Rectal smooth muscle tissue (tissue), 1 donor: ENCODE data around the gene SMPDL3B.

Experiments used
- H3K27ac ChIP-seq: one replicate; pipeline ENCODE4 v1.7.0; 2013; ENCODE audit warnings: low read depth, low read length, inconsistent platforms
- H3K27me3 ChIP-seq: one replicate; pipeline ENCODE4 v1.7.0; 2013; ENCODE audit warnings: low read length; ENCODE audit not compliant: control insufficient read depth, insufficient read depth
- H3K36me3 ChIP-seq: one replicate; pipeline ENCODE4 v1.7.0; 2013; ENCODE audit warnings: low read length; ENCODE audit not compliant: control insufficient read depth, insufficient read depth
- H3K4me1 ChIP-seq: one replicate; pipeline ENCODE4 v1.7.0; 2013; ENCODE audit warnings: low read length; ENCODE audit not compliant: control insufficient read depth, insufficient read depth
- H3K4me3 ChIP-seq: one replicate; pipeline ENCODE4 v1.7.0; 2013; ENCODE audit warnings: low read length
- H3K9ac ChIP-seq: one replicate; pipeline ENCODE4 v1.7.0; 2013; ENCODE audit warnings: low read length

The SMPDL3B gene

GRCh38 chr1:27922272-27922671 lies 12.5 kb upstream of the SMPDL3B start:
- no peak overlapping the region for H3K27ac ChIP-seq

DNA sequence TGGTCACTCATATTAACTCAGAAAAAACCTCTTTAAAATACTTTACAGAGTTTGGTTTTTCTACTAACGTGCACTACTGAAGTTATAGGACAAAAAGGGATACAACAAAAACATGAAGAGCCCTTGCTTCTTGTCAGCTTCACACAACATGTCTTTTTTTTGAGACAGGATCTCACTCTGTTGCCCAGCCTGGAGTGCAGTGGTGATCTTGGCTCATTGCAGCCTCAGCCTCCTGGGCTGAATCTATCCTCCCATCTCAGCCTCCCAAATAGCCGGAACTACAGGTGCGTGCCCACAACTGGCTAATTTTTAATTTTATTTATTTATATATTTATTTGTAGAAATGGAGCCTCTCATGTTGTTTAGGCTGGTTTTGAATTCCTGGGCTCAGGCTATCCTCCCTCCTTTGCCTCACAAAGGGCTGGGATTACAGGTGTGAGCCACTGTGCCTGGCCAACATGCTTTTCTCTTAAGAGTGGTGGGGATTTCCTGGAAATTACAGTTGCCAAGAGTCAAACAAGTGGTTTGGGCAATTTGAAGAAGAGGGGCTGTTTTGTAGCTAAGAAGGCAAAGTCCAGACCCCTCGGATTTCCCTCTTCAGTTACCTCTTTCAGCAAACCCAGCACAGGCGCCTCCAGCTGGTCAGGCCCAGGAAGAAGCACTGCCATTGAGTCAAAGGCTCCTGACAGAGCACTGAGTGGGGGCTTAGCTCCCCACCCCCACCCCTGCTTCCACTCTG lies 6.4 kb upstream of the SMPDL3B start:
- H3K9ac ChIP-seq: no peak overlapping the region
- H3K4me3 ChIP-seq: no peak overlapping the region
- no peaks in the 10 kb centered on the region for H3K4me1 ChIP-seq
- no peaks in the 10 kb centered on the region for H3K36me3 ChIP-seq
- H3K27ac ChIP-seq: no peak overlapping the region
- no peaks in the 10 kb centered on the region for H3K27me3 ChIP-seq

More at GRCh38 chr1:27922272-27922671, 12.5 kb upstream of the SMPDL3B start:
- H3K27me3 ChIP-seq: no peaks in the 10 kb centered on the region
- H3K36me3 ChIP-seq: no peaks in the 10 kb centered on the region
- no peak overlapping the region for H3K4me3 ChIP-seq
- H3K9ac ChIP-seq: no peak overlapping the region
- no peaks in the 10 kb centered on the region for H3K4me1 ChIP-seq

- Histone ChIP-seq H3K27ac (no peak overlapping the region), H3K36me3 (no peaks in the 10 kb centered on the region), H3K4me3 (no peak overlapping the region), H3K4me1 (no peaks in the 10 kb centered on the region), H3K27me3 (no peaks in the 10 kb centered on the region), H3K9ac (no peak overlapping the region)
Observed at GRCh38 chr1:27931184-27931583, 3.6 kb upstream of the SMPDL3B start.

- Histone ChIP-seq H3K27ac (no peak overlapping the region), H3K36me3 (no peaks in the 10 kb centered on the region), H3K4me3 (no peak overlapping the region), H3K27me3 (no peaks in the 10 kb centered on the region), H3K4me1 (no peaks in the 10 kb centered on the region), H3K9ac (no peak overlapping the region)
Observed at GRCh38 chr1:27931759-27932158, 3.0 kb upstream of the SMPDL3B start.

GRCh38 chr1:27935721-27936120 lies 921 bp downstream of the SMPDL3B start:
- no peaks in the 10 kb centered on the region for H3K27me3 ChIP-seq
- H3K36me3 ChIP-seq: no peaks in the 10 kb centered on the region
- H3K27ac ChIP-seq: no peak overlapping the region
- H3K4me1 ChIP-seq: no peaks in the 10 kb centered on the region
- peak overlapping the region; percentile 35 for H3K4me3 ChIP-seq
- H3K9ac ChIP-seq: no peak overlapping the region

DNA sequence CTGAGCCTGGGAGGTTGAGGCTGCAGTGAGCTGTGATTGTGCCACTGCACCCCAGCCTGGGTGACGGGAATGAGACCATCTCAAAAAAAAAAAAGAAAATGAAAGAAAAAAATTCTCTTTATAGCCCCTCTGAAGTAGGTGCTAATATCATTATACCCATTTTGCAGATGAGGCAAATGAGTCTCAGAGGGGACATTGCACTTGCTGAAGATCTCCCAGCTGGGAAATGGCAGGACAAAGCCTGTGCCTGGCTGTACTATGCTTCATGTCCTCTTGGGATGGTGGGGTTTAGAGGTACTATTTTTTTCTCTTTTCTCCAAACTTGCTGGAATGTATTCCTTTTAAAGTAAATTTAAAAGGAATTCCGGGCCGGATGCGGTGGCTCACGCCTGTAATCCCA lies 1.6 kb downstream of the SMPDL3B start:
- no peak overlapping the region for H3K9ac ChIP-seq
- H3K4me1 ChIP-seq: no peaks in the 10 kb centered on the region
- H3K27ac ChIP-seq: no peak overlapping the region
- H3K27me3 ChIP-seq: no peaks in the 10 kb centered on the region
- H3K4me3 ChIP-seq: no peak overlapping the region
- H3K36me3 ChIP-seq: no peaks in the 10 kb centered on the region

DNA sequence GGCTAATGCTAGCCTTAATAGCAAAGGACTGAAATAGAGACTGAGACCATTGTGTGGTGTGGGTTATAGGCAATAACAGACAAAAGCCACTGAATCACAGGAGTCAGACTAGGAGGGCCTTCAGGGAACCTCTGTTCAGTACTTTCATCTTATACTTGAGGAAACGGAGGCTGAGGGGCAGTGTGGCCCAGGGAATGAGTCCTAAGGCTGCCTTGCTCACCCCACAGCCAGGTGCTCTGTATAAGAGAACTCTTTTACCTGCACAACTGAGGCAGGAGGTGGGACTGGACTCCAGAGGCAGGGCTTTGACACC lies 2.7 kb downstream of the SMPDL3B start:
- Histone ChIP-seq H3K27me3 (no peaks in the 10 kb centered on the region), H3K4me1 (no peaks in the 10 kb centered on the region), H3K27ac (no peak overlapping the region), H3K9ac (no peak overlapping the region), H3K36me3 (no peaks in the 10 kb centered on the region), H3K4me3 (no peak overlapping the region)

DNA sequence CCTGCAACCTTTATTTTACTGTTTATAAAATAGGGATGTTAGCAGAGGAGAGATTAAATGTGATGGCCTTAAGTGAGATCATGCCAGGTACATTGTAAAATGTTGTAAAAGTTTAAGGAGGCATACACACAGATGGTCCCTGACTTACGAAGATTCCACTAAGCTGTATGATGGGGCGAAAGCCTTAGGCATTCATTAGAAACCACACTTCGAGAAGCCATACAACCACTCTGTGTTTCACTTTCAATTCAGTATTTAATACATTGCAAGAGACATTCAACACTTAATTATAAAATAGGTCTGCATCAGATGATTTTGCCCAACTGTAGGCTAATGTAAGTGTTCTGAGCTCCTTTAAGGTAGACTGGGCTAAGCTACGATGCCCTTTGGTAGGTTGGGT lies 3.7 kb downstream of the SMPDL3B start:
- no peak overlapping the region for H3K9ac ChIP-seq
- no peaks in the 10 kb centered on the region for H3K36me3 ChIP-seq
- no peaks in the 10 kb centered on the region for H3K27me3 ChIP-seq
- no peaks in the 10 kb centered on the region for H3K4me1 ChIP-seq
- H3K4me3 ChIP-seq: no peak overlapping the region
- no peak overlapping the region for H3K27ac ChIP-seq

DNA sequence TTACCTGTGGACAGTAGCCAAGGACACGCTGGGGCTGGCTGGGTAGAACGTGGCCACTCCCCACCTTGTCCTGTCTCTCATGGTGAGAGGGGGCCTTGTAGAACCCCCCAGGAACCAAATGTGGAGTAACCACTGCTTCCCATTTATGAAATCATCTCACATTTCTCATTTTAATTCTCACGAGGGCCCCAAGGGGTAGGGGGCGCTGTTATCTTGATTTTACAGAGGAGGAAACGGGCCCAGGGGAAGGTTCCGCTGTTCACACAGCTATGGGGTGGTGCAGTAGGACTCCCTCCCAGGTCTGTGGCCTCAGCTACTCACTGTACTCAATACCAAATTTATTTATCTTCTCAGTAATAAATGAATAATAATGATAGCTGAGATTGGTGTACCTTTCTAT lies 5.5 kb downstream of the SMPDL3B start:
- Histone ChIP-seq H3K9ac (no peak overlapping the region), H3K36me3 (no peaks in the 10 kb centered on the region), H3K4me3 (no peak overlapping the region), H3K27ac (no peak overlapping the region), H3K4me1 (no peaks in the 10 kb centered on the region), H3K27me3 (no peaks in the 10 kb centered on the region)

- Histone ChIP-seq H3K27me3 (no peaks in the 10 kb centered on the region), H3K4me3 (no peak overlapping the region), H3K27ac (no peak overlapping the region), H3K36me3 (no peaks in the 10 kb centered on the region), H3K4me1 (no peaks in the 10 kb centered on the region), H3K9ac (no peak overlapping the region)
Observed at GRCh38 chr1:27940870-27941560, 6.2 kb downstream of the SMPDL3B start.

DNA sequence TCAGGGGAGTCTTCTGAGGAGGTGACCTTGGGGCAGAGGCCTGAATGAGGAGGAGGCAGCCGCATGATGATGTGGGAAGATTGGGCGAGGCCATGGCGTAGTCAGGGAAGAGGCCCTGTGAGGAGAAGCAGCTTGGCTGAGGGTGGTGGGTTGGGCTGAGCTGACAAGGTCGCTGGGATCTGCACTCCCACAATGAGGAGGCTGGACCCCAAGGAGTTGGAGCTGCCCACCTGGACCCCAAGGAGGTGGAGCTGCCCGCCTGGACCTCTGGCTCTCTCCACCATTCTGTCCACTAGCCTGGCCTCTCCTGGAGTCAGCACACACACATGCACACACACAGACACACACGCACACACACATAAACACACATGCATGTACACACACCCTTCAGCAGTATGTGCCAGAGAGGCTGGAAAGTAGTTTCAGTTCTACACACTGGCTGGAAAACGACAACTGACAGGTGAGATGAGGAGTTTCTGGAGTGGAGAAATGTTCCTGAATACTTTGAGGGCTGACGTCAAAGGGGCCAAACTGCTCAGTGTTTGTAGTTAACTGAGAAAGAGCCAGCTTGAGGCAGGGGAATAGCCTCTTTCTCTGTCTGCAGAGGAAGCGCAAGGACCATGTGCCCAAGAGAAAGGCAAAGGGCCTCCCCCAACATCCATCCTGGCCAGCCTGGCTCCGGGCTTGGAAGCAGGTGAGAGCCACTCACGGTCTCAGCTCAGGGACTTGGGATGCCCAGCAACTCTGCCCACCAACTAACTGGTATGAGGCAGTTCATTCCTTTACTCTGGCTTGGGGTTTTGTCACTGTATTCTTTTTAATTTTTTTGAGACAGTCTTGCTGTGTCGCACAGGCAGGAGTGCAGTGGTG lies 7.1 kb downstream of the SMPDL3B start:
- H3K4me1 ChIP-seq: no peaks in the 10 kb centered on the region
- no peak overlapping the region for H3K4me3 ChIP-seq
- H3K9ac ChIP-seq: no peak overlapping the region
- no peaks in the 10 kb centered on the region for H3K27me3 ChIP-seq
- H3K36me3 ChIP-seq: no peaks in the 10 kb centered on the region
- H3K27ac ChIP-seq: no peak overlapping the region

GRCh38 chr1:27945020-27945419 lies 10.2 kb downstream of the SMPDL3B start:
- no peak overlapping the region for H3K4me3 ChIP-seq

More at GRCh38 chr1:27945020-27945419, 10.2 kb downstream of the SMPDL3B start:
- H3K9ac ChIP-seq: no peak overlapping the region
- H3K36me3 ChIP-seq: no peaks in the 10 kb centered on the region
- H3K27me3 ChIP-seq: no peaks in the 10 kb centered on the region
- H3K4me1 ChIP-seq: no peaks in the 10 kb centered on the region
- no peak overlapping the region for H3K27ac ChIP-seq
